HG02642 (cell line): ENCODE results near the gene MTA3.

Experiments
- ATAC-seq: cut with Tn5 transposase; IDR thresholded peaks from one replicate; pipeline ENCODE4 v1.9.1; 2021; ENCODE audit warnings: mild to moderate bottlenecking; ENCODE audit not compliant: unreplicated experiment, poor library complexity

The MTA3 gene

DNA sequence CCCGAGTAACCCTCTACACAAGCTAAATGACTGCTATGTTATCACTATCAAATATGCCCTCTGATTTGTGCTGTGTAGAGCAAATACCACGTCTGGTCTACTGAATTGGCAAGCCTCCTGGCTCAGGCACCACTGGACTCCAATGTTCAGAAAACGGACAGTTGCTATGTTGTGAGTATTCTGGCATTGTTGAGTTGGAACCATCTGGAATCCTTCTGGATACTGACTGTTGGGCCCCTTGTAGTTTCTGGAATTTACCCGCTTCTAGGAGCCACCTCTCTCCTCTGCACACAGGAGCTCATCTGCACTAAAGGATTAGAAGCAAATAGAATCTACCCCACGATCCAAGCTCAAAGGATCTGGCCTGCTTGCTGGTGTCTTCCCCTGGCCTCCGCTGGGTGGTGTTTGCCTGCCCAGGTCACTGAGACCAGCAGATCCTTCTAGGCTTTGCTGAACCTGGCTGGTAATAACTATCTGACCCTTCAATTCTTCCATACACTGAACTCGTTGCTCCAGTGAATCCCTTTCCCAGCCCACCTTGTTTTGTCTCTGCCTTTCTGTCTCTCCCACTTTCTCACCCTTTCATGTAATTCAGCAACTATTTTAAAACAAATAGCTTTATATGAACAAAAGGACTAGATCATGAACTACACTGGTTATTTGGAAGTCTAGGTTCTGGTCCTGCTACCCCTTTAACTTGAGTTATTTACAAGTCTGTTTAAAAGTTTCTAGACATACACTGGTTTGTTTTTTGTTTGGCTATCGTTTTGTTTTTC, 226.0 kb downstream of the MTA3 start:
- ATAC-seq = no peak

GRCh38 chr2:42795275-42795674, 226.8 kb downstream of the MTA3 start:
- no peak for ATAC-seq

- ATAC-seq = no peak
Observed at GRCh38 chr2:42795841-42796301, 227.4 kb downstream of the MTA3 start.

- no peak for ATAC-seq
Observed at GRCh38 chr2:42796427-42797248, 228.2 kb downstream of the MTA3 start.

GRCh38 chr2:42797281-42797680, 228.8 kb downstream of the MTA3 start:
- ATAC-seq = no peak

- no peak for ATAC-seq
Observed at GRCh38 chr2:42799881-42800280, 231.4 kb downstream of the MTA3 start.

DNA sequence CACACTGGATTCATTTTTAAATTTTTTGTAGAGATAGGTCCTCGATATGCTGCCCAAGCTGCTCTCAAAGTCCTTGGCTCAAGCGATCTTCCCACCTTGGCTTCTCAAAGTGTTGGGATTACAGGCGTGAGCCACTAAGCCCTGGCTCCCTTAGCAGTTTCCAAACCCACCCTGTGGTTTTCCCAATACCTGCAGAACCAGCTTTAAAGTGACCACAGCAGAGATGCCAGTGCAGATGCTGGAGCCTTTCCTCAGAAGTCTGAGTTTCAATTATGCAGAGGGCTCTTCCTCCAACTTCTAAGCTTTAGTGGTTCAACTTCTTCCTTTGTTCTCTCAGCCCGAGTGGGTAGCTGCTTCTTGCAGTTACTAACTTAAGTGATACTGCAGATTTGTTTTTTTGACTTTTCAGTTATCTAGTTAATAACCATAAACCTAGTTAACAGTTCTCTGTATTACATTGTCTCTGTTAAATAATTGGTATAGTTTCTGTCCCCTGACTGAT, 232.1 kb downstream of the MTA3 start:
- ATAC-seq = no peak

DNA sequence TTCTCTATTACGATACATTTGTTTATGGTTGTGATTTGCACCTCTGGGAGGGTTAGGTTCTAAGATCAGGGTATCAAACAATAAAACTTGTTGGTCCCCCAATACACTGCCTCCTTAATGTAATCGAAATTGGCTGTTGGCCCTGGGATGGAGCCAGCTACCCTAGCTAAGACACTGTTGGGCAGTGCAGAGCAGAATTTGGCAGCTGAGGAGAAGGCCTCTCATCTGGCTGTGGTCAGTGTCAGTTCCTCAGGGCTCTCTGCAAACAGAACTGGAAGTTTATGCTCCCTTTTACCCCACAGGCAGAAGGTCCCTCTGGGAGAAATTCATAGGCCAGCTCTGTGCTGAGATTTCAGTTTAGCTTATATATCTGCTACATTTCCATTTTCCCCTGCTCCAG, 232.5 kb downstream of the MTA3 start:
- ATAC-seq = no peak

DNA sequence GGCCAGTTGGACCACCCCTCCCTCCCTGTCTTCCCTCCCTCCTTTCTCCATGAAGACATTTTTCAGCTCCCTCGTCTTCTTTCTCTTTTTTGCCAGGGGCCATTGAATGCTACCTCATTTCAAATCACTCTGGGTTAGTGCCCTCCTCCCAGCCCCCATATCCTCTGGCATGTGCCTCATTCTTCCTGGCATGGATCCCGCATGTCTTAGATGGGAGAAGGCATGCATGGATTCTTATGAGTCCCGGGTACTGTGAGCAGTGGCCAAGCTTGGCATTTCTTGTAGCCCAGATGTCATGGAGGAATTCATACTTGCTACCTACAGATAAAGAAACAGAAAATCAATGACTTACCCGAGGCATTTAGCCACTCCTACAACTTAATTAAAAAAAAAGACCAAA, 232.9 kb downstream of the MTA3 start:
- ATAC-seq = no peak

DNA sequence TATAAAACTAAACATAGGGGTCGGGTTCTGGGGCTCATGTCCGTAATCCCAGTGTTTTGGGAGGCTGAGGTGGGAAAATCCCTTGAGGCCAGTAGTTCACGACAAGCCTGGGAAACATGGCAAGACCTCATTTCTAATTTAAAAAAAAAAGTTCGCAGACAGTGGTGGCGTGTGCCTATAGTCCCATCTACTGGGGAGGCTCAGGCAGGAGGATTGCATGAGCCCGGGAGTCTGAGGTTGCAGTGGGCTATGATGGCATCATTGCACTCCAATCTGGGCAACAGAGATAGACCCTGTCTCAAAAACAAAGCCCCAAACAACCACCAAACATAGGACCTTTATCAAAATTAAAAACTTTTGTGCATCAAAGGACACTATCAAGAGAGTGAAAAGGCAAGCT, 233.7 kb downstream of the MTA3 start:
- no peak for ATAC-seq

GRCh38 chr2:42804338-42804737, 235.9 kb downstream of the MTA3 start:
- no peak for ATAC-seq

DNA sequence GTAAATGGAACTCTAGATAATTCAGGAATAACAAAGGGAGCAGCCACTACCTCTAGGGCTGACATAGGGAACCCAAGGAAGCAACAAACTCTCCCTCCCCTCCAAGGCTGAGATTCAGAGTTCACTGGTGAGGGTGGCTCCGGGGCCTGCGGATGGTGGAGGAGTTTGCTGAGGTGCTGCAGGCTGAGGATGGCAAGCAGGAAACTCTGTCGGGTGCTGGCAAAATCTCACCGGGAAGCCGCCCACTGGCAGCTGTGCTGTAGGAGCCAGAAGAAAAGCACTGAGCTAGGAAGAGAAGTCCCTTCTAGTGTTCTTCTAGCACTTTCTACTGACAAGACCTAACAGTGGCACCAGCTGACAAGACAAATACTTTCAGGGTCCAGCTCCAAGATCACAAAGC, 236.5 kb downstream of the MTA3 start:
- ATAC-seq = no peak
